Stimulated activated CD4-positive, alpha-beta T cell treated with anti-CD3 and anti-CD28 coated beads, Interleukin-4, amount 100 ng/mL, for 24 hours (primary cell): Measurements from ENCODE around the gene PRELID2.

Experiments
- DNase-seq: peaks from one replicate; pipeline ENCODE4 v3.0.0-alpha.2; 2020

The PRELID2 gene

GRCh38 chr5:145791866-145792265 is 43.3 kb downstream of the PRELID2 start:
- no peak for DNase-seq

GRCh38 chr5:145787996-145788395 is 47.1 kb downstream of the PRELID2 start:
- no peak for DNase-seq

GRCh38 chr5:145787507-145787906 is 47.6 kb downstream of the PRELID2 start:
- DNase-seq, result no peak

- DNase-seq, result no peak
These were observed 48.1 kb downstream of the PRELID2 start for GRCh38 chr5:145787001-145787400.

- no peak for DNase-seq
These were observed 54.2 kb downstream of the PRELID2 start for GRCh38 chr5:145780982-145781381.

GRCh38 chr5:145778144-145778900 is 56.8 kb downstream of the PRELID2 start:
- DNase-seq, result no peak

- DNase-seq, result no peak
These were observed 57.6 kb downstream of the PRELID2 start for GRCh38 chr5:145777445-145778063.

GRCh38 chr5:145776886-145777285 is 58.3 kb downstream of the PRELID2 start:
- no peak for DNase-seq

GRCh38 chr5:145775893-145776444 is 59.2 kb downstream of the PRELID2 start:
- DNase-seq, result no peak

- DNase-seq, result no peak
These were observed 59.7 kb downstream of the PRELID2 start for GRCh38 chr5:145775411-145775810.

GRCh38 chr5:145774442-145774841 is 60.7 kb downstream of the PRELID2 start:
- no peak for DNase-seq

GRCh38 chr5:145772466-145772865 is 62.7 kb downstream of the PRELID2 start:
- no peak for DNase-seq

- no peak for DNase-seq
These were observed 66.3 kb downstream of the PRELID2 start for GRCh38 chr5:145768863-145769262.

- no peak for DNase-seq
These were observed 70.8 kb downstream of the PRELID2 start for GRCh38 chr5:145764325-145764724.

- no peak for DNase-seq
These were observed 72.3 kb downstream of the PRELID2 start for GRCh38 chr5:145762833-145763232.

- no peak for DNase-seq
These were observed 73.9 kb downstream of the PRELID2 start for GRCh38 chr5:145761254-145761653.

- no peak for DNase-seq
These were observed 74.5 kb downstream of the PRELID2 start for GRCh38 chr5:145760660-145761059.

GRCh38 chr5:145752947-145753346 is 82.2 kb downstream of the PRELID2 start:
- DNase-seq, result no peak

- no peak for DNase-seq
These were observed 82.6 kb downstream of the PRELID2 start for GRCh38 chr5:145752534-145752933.

GRCh38 chr5:145750199-145750598 is 84.9 kb downstream of the PRELID2 start:
- DNase-seq, result no peak

- no peak for DNase-seq
These were observed 91.6 kb downstream of the PRELID2 start for GRCh38 chr5:145743396-145744061.

GRCh38 chr5:145739843-145740242 is 95.3 kb downstream of the PRELID2 start:
- no peak for DNase-seq

GRCh38 chr5:145738227-145738626 is 96.9 kb downstream of the PRELID2 start:
- DNase-seq, result no peak

GRCh38 chr5:145737578-145737977 is 97.6 kb downstream of the PRELID2 start:
- DNase-seq, result no peak
